Medulla oblongata (tissue), 1 donor: ENCODE data around the gene PRSS8.
"Not testable (repeated sequence)": the region's sequence is repeated elsewhere in the genome, so short reads cannot be mapped to it uniquely, and the experiment has no call there.

ENCODE experiments used
- DNase-seq: peaks from one replicate; pipeline ENCODE4 v3.0.0-alpha.2; 2015; ENCODE audit errors: extremely low spot score

PRSS8 gene

DNA sequence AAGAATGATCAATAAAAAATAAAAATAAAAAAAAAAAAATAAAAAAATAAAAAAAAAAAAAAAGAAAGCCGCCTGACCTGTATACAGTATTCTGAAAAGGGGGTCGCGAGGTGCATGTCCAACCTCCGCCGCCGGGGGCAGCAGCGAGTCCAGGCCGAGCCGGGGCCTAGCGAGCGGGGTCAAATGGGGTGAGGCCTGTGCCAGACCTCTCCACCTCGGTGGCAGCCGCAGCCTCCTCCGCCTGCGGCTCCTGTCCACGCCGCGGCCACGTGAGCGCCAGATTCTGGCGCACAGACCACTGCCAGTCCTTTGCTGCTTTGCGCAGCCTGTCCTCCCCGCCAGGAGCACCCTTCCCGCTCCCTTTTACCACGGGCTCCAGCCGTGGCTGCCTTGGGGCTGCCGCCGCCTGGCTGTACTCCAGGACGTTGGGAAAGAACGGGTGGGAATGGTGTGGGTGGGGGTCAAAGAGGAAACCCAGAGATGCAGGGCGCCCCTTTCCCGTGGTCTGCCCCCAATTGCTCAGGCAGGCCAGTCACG lies 29.8 kb downstream of the PRSS8 start:
- DNase-seq, result peak; percentile 85

DNA sequence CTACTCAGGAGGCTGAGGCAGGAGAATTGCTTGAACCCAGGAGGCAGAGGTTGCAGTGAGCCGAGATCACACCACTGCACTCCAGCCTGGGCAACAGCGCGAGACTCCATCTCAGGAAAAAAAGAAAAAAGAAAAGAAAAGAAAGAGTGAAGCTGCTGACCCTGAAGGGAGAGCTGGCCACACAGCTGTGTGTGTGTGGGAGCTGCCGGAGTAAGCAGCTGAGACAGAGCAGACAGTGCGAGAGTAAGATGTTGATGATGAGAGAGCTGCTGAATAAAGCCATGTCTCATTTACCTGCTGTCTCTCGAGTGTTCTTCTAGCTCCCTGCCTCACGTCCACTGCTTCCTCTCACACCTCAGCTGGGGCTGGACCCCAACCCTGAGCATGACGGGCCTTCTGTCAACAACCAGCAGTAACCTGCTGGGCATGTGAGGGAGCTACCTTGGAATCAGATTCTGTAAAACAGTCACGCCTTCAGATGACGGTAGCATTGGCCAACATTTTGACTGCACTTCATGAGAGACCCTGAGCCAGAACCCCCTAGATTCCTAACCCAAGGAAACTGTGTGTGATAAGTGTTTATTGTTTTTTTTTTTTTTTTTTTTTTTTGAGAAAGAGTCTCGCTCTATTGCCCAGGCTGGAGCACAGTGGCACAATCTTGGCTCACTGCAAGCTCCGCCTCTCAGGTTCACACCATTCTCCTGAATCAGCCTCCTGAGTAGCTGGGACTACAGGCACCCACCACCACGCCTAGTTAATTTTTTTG lies 34.5 kb downstream of the PRSS8 start:
- DNase-seq, result not testable (repeated sequence)

DNA sequence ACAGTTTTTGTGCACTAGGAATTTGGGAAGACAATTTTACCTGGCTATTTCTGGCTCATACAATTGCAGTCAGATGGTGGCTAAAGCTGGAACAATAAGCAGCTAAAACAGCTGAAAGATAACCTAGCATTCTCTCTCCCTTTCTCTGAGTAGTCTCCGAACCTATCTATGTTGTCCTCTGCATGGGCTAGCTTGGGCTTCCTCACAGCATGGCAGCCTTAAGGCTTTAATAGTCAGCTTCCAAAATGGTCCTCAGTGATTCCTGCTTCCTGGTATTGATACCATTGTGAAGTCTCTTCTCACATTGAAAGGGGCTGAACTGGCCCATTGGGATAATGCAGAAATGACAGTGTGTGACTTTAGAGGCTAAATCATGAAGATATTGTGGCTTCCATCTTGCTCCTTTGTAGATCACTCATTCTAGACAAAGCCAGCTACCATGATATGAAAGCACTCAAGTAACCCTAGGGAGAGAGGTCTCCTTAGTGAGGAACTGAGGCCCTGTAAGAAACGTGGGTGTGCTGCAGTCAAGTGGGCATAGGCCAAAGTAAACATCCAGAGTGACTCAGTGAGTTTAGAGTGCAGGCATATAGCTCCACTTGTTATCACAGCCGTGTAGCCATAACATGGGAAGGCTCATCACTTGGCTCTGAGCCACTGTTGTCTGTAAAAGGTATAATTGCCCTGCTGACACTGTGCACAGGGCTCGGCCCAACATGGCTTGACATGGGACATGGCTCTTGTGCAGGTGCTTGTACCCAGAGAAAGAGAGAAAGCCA lies 35.5 kb downstream of the PRSS8 start:
- no peak for DNase-seq

DNA sequence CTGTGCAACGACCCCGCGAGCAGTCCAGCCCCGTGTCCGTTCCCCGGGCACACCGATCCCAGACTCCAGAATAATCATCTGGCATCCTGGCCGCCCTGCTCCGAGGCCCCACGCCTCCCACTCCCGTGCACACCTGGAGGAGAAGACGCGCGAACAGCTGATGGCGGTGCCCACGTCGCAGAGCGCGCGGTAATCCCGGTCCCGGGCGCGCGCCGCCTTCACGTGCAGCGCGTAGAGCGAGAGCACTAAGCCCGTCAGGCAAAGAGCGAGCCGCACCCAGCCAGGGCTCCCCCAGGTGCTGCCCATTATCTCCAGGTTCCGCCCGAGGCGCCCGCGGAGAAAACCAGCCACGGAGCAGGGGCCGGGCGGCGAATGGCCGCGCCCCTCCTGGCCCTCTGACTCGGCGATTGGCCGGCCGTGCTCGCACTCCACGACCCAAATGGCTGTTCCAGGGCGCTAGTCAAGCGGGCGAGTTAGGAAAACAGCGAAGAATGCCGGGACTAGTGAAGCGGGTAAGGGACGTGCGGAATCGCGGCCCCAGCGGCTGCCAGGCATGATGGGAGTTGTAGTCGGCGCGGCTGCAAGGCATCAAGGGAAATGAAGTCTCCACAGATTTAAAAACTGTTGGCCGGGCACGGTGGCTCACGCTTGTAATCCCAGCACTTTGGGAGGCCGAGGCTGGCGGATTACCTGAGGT lies 41.0 kb downstream of the PRSS8 start, which contains the start of gene VKORC1:
Gene VKORC1 (minus strand): TSS at position 374 of the 697 bp plus-strand sequence. CDS start 68 bp downstream, at position 306.
- DNase-seq, result peak; percentile 96

DNA sequence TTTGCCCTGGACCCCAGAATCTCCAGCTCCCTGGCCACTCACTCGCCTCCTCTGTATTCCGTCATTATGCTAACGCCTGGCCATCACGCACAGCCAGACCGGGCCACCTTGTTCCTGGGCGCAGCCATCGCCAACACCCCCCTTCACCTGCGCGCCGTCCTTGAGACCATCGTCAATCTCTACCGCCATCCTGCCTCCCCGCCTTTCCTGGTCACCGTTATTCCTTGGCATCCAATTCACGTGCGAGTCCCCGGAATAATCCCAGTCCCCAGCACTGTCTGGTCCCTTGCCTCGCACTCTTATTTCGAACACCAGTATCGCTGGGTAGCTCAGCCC lies 41.5 kb downstream of the PRSS8 start:
- DNase-seq, result no peak

DNA sequence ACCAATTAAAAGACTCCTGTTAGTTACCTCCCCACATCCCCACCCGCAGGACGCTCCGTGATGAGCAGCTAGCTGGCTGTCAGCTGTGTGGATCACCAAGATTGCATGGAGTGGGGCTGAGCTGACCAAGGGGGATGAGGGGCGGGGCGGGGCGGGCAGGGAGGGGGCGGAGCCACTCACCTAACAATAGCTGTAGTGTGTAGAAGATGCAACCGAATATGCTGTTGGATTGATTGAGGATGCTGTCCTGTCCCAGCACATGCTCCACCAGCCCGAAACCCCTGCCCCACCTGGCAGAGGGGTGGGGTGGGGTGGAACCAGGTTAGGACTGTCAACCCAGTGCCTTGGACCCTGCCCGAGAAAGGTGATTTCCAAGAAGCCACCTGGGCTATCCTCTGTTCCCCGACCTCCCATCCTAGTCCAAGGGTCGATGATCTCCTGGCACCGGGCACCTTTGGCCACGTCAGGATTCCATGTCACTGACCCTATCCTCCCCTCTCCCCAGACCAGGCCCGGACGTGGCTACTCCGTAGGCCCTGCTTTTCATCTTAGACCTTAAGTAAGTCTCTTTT lies 42.3 kb downstream of the PRSS8 start:
- peak; percentile 62 for DNase-seq

DNA sequence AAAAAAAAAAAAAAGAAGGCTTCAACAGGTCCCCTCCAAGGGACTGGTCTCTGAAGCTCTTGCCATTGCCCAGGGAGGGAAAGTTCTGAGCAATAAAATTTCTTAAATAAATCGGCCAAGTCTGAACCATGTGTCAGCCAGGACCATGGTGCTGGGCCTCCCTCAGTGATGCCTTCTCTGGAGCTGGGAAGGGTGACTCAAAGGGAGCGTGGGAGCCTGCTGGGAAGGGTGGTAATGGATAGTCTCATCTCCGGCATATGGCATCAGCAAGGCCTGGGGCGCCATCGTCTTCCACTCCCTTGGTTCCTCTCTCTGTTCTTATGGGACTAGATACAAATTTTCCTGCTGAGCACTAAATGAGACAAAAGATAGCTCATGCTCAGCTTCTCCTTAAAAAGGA lies 43.2 kb downstream of the PRSS8 start:
- DNase-seq, result no peak

DNA sequence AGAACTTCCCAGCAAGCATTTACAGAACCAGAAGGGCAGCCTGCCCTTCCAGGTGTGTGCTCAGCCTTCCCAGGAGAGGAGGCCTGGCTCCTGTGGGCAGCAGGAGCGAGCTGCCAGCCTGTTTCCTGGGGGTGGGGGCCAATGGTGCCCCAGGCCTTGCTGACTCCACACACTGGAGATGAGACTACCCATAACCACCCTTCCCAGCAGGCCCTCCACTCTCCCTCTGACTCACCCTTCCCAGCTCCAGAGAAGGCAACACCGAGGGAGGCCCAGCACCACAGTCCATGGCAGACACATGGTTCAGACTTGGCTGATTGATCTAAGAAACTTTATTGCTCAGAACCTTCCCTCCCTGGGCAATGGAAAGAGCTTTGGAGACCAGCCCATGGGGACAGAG lies 45.0 kb downstream of the PRSS8 start:
- no peak for DNase-seq

DNA sequence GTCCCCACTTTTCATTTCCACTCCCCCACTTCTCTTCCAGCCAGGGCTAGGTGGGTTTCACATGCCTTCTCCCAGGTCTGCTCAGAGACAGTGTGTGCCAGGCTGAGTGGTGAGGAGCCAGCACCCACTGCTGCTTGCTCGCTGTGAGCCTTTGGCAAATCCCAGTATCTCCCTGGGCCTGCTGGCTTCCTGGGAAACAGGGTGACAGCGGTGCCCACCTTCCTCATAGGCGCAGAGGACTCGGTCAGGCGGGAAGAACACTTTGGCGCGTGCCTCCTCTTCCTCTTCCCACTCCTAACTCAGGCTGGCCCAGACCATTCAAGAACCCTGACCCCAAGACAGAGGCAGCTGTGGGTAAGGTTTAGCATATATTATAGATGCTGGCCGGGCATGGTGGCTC lies 46.3 kb downstream of the PRSS8 start:
- no peak for DNase-seq

DNA sequence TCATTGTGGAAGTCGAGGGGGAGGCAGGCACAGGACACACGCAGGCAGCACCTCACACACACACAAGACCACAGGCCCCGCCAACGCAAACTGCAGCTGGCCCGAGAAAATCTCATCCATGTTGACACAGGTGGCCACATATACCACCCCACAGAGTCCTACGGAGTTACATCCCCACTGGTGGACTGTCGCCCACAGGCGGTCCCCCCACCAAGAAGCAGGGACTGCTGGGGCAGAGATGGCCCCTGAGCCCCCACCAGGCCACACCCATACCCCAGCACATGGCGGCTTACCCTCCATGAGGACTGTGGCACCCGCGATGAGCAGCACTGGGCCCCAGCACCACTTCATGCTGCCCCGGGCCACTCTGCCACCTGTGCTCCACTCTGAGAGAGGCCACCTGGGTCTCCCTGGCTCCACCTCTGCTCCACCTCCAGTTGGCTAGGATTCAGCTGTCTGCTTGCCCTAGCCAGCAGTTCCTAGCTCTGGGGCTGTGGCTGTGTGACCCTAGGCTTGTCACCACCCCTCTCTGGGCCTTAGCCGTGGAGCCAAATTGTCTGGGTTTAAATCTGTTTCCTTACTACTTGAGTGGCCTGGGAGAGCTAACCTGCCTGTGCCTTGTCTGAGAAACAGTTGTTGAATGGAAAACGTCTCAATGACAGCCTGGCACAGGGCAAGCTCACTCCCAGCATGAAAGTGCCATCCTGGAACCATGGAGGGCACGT lies 46.9 kb downstream of the PRSS8 start, which contains the start of gene PRSS53:
Gene PRSS53 (minus strand): TSS at position 485 of the 725 bp plus-strand sequence. CDS start 134 bp downstream, at position 351.
- no peak for DNase-seq

DNA sequence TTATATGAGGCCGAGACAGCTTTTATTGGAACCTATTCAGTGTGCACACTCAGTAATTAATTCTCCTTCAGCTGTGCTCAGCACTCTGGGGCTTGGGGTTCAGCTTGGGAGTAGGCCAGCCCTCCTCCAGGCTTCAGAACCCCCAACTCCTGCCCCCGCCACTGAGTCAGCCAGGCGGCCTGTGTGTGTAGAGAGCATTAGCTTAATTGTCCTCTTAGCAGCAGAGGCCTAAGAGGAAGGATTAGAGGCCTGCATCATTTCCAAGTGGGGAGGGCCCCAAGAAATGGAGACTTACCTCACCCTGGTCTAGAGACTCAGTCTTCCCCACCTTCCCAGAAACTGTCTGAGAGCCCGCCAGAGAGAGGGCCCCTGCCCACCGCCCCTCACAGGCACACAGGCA lies 47.6 kb downstream of the PRSS8 start:
- no peak for DNase-seq

DNA sequence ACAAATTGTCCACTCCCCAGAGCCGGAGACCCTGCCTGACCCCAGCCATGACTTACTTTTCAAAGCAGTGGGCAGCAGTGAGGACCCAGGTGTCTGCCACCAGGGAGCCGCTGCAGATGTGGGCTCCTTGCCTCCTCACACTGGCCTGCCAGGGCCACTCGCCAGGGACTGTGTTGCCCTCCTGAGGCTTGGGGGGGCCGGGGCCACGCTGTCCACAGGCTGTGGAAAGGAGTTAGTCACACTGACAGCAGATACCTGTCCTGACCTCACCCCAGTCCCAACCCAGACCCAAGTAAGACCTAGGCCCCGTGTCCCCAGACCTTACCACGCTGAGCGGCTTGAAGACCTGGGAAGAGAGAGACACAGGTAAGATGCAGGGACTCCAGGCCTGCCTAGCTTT lies 48.0 kb downstream of the PRSS8 start:
- no peak for DNase-seq

DNA sequence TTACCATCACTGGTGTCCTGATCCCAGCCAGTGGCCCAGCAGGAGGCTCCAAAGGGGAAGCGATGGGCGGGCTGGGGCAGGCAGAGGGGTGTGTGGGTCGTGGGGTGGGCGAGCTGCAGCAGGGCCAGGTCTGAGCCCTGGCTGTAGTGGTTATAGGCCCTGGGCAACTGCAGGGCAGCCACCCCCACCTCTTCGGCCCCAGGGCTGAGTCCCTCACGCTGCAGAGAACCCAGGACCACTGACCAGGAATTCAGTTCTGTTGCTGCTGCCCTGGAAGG lies 49.0 kb downstream of the PRSS8 start:
- no peak for DNase-seq

DNA sequence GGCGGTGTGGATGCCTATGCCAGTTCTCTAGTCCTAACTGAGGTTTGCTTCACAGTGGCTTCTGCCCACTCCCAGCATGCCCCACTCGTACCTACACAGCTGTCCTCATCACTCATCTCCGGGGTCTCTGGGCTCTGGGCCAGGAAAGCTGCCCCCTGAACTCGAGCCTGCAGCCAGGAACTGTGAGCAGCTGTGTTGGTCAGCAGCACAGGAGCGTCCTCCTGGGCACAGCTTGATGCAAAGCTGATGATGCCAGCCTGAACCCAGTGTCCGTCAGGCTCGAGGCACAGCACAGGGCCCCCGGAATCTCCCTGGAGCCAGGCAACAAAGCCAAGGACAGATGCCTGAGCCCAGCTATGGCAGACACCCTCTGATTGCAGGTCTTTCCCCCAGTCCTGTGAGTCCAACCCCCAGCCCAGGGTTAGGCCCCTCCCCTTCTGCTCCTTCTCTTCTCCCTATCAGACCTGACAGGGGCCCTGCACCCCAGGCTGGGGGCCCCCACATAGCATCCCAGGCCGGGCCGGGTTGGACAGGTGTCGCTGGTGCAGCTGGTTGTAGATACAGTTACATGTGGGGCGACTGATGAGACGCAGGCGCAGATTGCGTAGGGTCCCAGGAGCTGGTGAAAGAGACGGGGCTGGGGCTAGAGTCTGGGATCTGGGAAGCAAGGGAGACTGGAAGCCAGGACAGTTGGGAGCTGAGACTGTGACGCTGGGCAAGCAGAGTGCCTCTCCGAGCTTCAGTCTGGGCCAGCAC lies 49.5 kb downstream of the PRSS8 start:
- no peak for DNase-seq

DNA sequence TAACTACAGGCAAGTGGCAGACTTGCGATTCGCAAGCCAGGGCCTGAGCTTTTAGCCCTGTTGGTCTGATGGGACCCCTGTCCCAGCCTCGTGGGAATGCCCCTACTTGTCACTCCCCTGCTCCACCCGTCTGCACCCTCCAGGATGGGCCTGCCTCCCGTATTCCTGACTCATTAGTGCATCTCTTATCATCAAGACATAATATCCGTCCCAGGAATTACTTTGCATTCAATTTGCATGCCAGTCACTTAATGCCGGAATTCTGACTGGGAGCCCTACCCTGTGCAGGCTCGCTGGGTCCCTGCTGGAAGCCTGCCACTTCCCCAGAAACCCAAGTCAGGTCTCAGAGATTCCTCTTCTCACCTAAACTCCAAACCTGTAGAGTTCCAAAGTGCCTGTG lies 50.1 kb downstream of the PRSS8 start:
- no peak for DNase-seq

DNA sequence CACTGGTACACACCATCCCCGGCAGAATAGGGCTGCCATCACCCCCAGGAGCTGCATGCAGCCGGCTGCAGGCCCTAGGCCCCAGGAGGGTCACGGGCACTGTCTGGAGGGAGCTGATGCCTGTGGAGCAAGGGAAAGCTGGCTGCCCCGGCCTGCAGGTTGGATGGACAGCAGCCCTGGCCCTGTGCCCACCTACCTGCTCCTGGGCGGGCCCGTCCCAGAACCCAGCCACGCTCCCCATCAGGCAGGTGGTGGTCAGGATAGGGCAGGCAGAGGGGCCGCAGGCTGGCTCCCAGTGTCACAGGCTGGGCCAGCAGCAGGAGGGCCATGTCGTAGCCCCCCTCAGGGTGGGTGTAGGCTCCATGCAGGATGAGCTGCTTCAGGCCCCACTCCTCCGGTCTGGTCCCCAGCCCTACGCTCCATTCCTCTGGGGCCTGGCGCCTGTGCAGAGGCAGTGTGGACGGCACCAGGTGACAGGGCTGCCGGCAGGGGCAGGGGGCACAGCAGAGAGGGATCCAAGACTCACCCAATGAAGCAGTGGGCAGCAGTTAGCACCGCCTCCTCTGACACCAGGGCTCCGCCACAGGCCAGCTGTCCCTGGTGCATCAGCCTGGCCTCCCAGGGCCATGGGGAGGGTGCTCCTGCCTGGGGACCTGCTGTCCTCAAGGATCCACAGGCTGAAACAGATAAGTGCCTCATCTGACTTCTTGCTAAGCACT lies 50.8 kb downstream of the PRSS8 start:
- DNase-seq, result no peak

DNA sequence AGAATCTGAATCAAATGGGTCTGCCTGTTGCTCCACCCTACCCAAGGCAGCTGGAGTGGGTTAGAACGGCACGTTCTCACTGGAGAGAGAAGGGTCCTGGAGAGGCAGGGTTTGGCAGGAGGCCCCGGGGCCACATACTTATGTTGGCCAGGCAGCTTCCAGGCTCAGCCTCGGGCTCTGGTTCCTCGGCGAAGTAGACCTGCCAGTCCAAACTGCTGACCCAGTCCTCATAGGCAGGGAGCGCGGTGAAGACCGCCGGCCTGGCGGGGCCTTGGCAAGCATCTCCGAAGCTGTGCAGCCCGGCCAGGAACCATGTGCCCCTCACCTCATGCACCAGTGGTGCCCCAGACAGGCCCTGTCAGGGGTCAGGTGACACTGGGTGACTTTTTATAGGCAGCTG lies 51.5 kb downstream of the PRSS8 start:
- DNase-seq, result no peak

DNA sequence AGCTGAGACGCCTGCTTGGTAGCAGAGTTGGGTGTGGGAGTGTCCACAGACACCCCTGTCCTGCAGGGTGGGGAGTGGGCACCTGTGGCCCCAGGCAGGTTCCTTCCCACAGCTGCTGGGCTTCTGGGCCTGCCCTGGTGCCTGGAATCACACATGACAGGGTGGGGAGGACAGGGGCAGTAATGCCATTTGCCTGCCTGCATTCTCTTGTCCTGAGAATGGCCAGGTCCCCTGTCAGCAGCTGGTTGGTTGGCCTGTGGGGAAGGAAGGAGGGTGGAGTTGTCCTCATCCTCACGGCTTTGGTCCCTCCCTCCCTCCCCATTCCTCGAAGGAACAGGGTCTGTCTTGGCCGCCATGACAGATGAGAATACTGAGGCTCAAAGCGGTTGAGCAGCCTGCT lies 52.0 kb downstream of the PRSS8 start:
- no peak for DNase-seq

DNA sequence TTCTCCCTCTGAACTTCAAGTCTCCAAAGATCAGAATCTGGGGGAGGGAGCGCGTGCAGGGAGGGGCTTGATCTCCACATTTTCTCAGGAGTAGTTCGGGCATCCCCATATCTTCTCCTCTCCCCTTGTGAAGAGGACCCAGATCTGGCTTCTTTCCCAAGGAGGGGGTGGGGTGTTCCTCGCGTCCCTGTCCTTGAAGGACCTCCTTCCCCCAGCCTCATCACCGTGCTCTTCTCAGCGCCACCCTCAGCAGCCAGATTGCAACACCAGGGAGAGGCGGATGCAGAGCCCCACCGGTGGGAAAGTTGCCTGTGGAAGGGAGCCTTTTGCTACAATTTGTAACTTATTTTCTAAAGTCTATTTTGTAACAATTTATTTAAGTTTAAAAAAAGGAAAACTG lies 52.4 kb downstream of the PRSS8 start:
- DNase-seq, result no peak
